SW 1271 (cell line): ENCODE results near the gene THAP11.

ENCODE experiments used
- DNase-seq, 2 experiments: peaks; one replicate each; lab custom pipeline; 2025; lab: John Stamatoyannopoulos, UW

THAP11 gene

GRCh38 chr16:67883872-67884261 is 41.7 kb downstream of the THAP11 start:
- DNase-seq: no peak

GRCh38 chr16:67884684-67885083 is 42.6 kb downstream of the THAP11 start, which contains the start of gene NRN1L:
Gene NRN1L (plus strand): TSS chr16:67884885. CDS start chr16:67884904, 19 bp downstream.
- DNase-seq: no peak

- no peak for DNase-seq
These were observed 43.4 kb downstream of the THAP11 start for GRCh38 chr16:67885545-67885944.

GRCh38 chr16:67885976-67886375 is 43.9 kb downstream of the THAP11 start:
- no peak for DNase-seq

- no peak for DNase-seq
These were observed 44.3 kb downstream of the THAP11 start for GRCh38 chr16:67886387-67886786.

GRCh38 chr16:67888331-67888730 is 46.2 kb downstream of the THAP11 start:
- no peak for DNase-seq

- no peak for DNase-seq
These were observed 50.3 kb downstream of the THAP11 start for GRCh38 chr16:67892375-67892774.

- DNase-seq: peak; percentile 87 to 96
These were observed 51.0 kb downstream of the THAP11 start, which contains the start of gene PSKH1 for GRCh38 chr16:67892899-67893742. Gene PSKH1 (plus strand): TSS chr16:67893254. CDS start chr16:67908750, 15,496 bp downstream.
